Measurements from ENCODE around the gene TCAP. TPM values are rescaled to one million over a fixed set of nuclear protein-coding genes. Genes with fewer than 3 reads are reported as not detected.
"Not testable (repeated sequence)": the region's sequence is repeated elsewhere in the genome, so short reads cannot be mapped to it uniquely, and the experiment has no call there.

Gene TCAP
- total and polyA plus RNA-seq, 2 experiments from 2014 or later = 0.61 to 2.1 TPM

DNA sequence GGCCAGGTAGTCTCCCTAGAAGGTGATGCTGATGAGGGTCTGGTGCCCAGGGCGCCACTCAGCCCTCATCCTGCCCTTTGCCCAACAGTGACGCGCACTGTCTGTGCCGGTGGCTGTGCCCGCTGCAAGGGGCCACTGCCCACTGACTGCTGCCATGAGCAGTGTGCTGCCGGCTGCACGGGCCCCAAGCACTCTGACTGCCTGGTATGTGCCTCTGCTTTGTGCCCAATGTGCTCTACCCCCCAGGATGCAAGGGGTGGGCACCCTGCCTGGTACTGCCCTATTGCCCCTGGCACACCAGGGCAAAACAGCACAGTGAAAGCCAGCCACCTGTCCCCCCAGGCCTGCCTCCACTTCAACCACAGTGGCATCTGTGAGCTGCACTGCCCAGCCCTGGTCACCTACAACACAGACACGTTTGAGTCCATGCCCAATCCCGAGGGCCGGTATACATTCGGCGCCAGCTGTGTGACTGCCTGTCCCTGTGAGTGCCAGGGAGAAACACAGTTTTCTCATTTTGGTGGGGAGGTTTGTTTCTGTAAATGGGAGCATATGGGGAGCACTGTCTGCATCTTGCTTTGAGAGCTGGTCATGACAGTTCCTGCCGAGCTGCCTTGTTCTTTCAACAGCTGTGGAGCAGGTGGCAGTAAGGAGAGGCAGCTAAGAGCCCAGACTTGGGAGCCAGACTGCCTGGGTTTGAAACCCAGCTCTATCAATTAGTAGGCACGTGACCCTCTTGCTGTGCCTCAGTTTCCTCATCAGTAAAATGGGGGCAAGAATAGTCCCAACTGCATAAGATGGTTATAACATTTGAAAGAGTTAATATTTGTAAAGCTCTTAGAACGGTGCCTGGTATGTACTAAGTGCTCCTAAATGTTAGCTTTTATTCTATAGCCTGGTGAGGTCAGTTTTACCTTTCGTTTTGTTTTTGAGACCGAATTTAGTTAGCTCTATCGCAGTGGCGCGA, 45.1 kb downstream of the TCAP start:
- DNase-seq (ENCODE audit: low spot score) (no peak), ATAC-seq (no peak)
- no peak overlapping the region for H2AFZ ChIP-seq
- peaks cover 22% of the 10 kb centered on the region for H3K79me2 ChIP-seq (replicated peaks; ENCODE audit: insufficient read depth)
- H3K4me1 ChIP-seq (ENCODE audit: insufficient read depth) = peaks cover 5% of the 10 kb centered on the region
- peaks cover 24% of the 10 kb centered on the region for H4K20me1 ChIP-seq (replicated peaks; ENCODE audit: insufficient read depth)
- H3F3A ChIP-seq (replicated peaks; ENCODE audit: low read depth) = 0 out of 2 replicates have a peak, but pooled peaks cover 2% of the 10 kb centered on the region
- Mint-ChIP-seq H3K27ac (no peak overlapping the region), H3K36me3 (ENCODE audit: low read depth) (peaks cover 79% of the 10 kb centered on the region), H3K27me3 (ENCODE audit: insufficient read depth, low read depth, poor library complexity) (peaks cover 6% of the 10 kb centered on the region), H3K4me1 (peaks cover 10% of the 10 kb centered on the region), H3K9me3 (no peaks in the 10 kb centered on the region), H3K4me3 (no peak overlapping the region)
- peaks cover 36% of the 10 kb centered on the region for H3K36me3 ChIP-seq (ENCODE audit: insufficient read depth)
- no peak overlapping the region for H3K4me3 ChIP-seq
- H3K9me2 ChIP-seq (ENCODE audit: insufficient read depth) = no peaks in the 10 kb centered on the region
- no peak overlapping the region for H3K4me2 ChIP-seq
- TF ChIP-seq STAT1 (IDR thresholded peaks at IDR 0.05; ENCODE audit: unreplicated experiment) = no peak
- no peak for TF ChIP-seq EZH2 (IDR thresholded peaks at IDR 0.05; ENCODE audit: low read depth, unreplicated experiment)
- TF ChIP-seq, protein P1, sequence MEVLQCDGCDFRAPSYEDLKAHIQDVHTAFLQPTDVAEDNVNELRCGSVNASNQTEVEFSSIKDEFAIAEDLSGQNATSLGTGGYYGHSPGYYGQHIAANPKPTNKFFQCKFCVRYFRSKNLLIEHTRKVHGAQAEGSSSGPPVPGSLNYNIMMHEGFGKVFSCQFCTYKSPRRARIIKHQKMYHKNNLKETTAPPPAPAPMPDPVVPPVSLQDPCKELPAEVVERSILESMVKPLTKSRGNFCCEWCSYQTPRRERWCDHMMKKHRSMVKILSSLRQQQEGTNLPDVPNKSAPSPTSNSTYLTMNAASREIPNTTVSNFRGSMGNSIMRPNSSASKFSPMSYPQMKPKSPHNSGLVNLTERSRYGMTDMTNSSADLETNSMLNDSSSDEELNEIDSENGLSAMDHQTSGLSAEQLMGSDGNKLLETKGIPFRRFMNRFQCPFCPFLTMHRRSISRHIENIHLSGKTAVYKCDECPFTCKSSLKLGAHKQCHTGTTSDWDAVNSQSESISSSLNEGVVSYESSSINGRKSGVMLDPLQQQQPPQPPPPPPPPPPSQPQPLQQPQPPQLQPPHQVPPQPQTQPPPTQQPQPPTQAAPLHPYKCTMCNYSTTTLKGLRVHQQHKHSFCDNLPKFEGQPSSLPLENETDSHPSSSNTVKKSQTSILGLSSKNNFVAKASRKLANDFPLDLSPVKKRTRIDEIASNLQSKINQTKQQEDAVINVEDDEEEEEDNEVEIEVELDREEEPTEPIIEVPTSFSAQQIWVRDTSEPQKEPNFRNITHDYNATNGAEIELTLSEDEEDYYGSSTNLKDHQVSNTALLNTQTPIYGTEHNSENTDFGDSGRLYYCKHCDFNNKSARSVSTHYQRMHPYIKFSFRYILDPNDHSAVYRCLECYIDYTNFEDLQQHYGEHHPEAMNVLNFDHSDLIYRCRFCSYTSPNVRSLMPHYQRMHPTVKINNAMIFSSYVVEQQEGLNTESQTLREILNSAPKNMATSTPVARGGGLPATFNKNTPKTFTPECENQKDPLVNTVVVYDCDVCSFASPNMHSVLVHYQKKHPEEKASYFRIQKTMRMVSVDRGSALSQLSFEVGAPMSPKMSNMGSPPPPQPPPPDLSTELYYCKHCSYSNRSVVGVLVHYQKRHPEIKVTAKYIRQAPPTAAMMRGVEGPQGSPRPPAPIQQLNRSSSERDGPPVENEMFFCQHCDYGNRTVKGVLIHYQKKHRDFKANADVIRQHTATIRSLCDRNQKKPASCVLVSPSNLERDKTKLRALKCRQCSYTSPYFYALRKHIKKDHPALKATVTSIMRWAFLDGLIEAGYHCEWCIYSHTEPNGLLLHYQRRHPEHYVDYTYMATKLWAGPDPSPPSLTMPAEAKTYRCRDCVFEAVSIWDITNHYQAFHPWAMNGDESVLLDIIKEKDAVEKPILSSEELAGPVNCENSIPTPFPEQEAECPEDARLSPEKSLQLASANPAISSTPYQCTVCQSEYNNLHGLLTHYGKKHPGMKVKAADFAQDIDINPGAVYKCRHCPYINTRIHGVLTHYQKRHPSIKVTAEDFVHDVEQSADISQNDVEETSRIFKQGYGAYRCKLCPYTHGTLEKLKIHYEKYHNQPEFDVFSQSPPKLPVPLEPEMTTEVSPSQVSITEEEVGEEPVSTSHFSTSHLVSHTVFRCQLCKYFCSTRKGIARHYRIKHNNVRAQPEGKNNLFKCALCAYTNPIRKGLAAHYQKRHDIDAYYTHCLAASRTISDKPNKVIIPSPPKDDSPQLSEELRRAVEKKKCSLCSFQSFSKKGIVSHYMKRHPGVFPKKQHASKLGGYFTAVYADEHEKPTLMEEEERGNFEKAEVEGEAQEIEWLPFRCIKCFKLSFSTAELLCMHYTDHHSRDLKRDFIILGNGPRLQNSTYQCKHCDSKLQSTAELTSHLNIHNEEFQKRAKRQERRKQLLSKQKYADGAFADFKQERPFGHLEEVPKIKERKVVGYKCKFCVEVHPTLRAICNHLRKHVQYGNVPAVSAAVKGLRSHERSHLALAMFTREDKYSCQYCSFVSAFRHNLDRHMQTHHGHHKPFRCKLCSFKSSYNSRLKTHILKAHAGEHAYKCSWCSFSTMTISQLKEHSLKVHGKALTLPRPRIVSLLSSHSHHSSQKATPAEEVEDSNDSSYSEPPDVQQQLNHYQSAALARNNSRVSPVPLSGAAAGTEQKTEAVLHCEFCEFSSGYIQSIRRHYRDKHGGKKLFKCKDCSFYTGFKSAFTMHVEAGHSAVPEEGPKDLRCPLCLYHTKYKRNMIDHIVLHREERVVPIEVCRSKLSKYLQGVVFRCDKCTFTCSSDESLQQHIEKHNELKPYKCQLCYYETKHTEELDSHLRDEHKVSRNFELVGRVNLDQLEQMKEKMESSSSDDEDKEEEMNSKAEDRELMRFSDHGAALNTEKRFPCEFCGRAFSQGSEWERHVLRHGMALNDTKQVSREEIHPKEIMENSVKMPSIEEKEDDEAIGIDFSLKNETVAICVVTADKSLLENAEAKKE (CRISPR knock-in tag; IDR thresholded peaks at IDR 0.05) = no peak
- no peak for TF ChIP-seq NANOG (IDR thresholded peaks at IDR 0.05; ENCODE audit: borderline replicate concordance)
- TF ChIP-seq, protein P2, sequence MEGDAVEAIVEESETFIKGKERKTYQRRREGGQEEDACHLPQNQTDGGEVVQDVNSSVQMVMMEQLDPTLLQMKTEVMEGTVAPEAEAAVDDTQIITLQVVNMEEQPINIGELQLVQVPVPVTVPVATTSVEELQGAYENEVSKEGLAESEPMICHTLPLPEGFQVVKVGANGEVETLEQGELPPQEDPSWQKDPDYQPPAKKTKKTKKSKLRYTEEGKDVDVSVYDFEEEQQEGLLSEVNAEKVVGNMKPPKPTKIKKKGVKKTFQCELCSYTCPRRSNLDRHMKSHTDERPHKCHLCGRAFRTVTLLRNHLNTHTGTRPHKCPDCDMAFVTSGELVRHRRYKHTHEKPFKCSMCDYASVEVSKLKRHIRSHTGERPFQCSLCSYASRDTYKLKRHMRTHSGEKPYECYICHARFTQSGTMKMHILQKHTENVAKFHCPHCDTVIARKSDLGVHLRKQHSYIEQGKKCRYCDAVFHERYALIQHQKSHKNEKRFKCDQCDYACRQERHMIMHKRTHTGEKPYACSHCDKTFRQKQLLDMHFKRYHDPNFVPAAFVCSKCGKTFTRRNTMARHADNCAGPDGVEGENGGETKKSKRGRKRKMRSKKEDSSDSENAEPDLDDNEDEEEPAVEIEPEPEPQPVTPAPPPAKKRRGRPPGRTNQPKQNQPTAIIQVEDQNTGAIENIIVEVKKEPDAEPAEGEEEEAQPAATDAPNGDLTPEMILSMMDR (conservative IDR thresholded peaks at IDR 0.05; ENCODE audit: low read depth in 2 of 2) = no peak
- TF ChIP-seq, protein P3, sequence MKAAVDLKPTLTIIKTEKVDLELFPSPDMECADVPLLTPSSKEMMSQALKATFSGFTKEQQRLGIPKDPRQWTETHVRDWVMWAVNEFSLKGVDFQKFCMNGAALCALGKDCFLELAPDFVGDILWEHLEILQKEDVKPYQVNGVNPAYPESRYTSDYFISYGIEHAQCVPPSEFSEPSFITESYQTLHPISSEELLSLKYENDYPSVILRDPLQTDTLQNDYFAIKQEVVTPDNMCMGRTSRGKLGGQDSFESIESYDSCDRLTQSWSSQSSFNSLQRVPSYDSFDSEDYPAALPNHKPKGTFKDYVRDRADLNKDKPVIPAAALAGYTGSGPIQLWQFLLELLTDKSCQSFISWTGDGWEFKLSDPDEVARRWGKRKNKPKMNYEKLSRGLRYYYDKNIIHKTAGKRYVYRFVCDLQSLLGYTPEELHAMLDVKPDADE (IDR thresholded peaks at IDR 0.05) = no peak
- no peak overlapping the region for H3K27ac ChIP-seq (ENCODE audit: low read depth)
- no peaks in the 10 kb centered on the region for H3K27me3 ChIP-seq (ENCODE audit: insufficient read depth)

DNA sequence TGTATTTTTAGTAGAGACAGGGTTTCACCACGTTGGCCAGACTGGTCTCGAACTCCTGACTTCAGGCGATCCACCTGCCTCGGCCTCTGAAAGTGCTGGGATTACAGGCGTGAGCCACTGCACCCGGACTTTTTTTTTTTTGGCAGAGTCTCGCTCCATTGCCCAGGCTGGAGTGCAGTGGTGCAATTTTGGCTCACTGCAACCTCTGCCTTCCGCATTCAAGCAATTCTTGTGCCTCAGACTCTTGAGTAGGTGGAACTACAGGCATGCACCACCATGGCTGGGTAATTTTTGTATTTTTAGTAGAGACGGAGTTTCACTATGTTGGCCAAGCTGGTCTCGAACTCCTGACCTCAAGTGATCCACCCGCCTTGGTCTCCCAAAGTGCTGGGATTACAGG, 45.9 kb downstream of the TCAP start:
- not testable (repeated sequence) for H3K9me2 ChIP-seq (ENCODE audit: insufficient read depth); H3K4me1 ChIP-seq (ENCODE audit: insufficient read depth); H3K27ac ChIP-seq (ENCODE audit: low read depth); H3K27ac Mint-ChIP-seq; H3K4me2 ChIP-seq; H3K4me3 ChIP-seq; H3K27me3 ChIP-seq (ENCODE audit: insufficient read depth); H2AFZ ChIP-seq; DNase-seq (ENCODE audit: low spot score); H3K4me3 Mint-ChIP-seq; ATAC-seq; H3K4me1 Mint-ChIP-seq; H3F3A ChIP-seq (replicated peaks; ENCODE audit: low read depth); H3K9me3 Mint-ChIP-seq
- H3K36me3 Mint-ChIP-seq (ENCODE audit: low read depth) = peaks cover 87% of the 10 kb centered on the region
- peaks cover 10% of the 10 kb centered on the region for H3K27me3 Mint-ChIP-seq (ENCODE audit: insufficient read depth, low read depth, poor library complexity)
- H3K36me3 ChIP-seq (ENCODE audit: insufficient read depth) = peaks cover 36% of the 10 kb centered on the region
- peaks cover 14% of the 10 kb centered on the region for H3K79me2 ChIP-seq (replicated peaks; ENCODE audit: insufficient read depth)
- H4K20me1 ChIP-seq (replicated peaks; ENCODE audit: insufficient read depth) = peaks cover 18% of the 10 kb centered on the region
